ENCODE measurements around the gene NUBPL.

The NUBPL gene

GRCh38 chr14:31672709-31673108 is 111.5 kb downstream of the NUBPL start:
- H3K27me3 ChIP-seq (replicated peaks; ENCODE audit: insufficient read depth, low read length) = no peaks in the 10 kb centered on the region
- H3K79me2 ChIP-seq (ENCODE audit: low read length) = no peaks in the 10 kb centered on the region
- no peaks in the 10 kb centered on the region for H3K36me3 ChIP-seq (replicated peaks; ENCODE audit: insufficient read depth, low read length)
- H3K9me2 ChIP-seq (replicated peaks; ENCODE audit: insufficient read depth, low read length) = no peaks in the 10 kb centered on the region
- H3K4me3 ChIP-seq (ENCODE audit: low read length) = no peak overlapping the region
- H3K27ac ChIP-seq (ENCODE audit: low read length) = no peak overlapping the region
- TF ChIP-seq EZH2 (optimal IDR thresholded peaks at IDR 0.05; ENCODE audit: low read depth, low read length) = no peak
- TF ChIP-seq CTCF (IDR thresholded peaks at IDR 0.05; ENCODE audit: low read length) = no peak
- no peak for TF ChIP-seq EZH2phosphoT487 (IDR thresholded peaks at IDR 0.05; ENCODE audit: low read length)
- H4K20me1 ChIP-seq (ENCODE audit: insufficient read depth, low read length) = no peaks in the 10 kb centered on the region
- DNase-seq = no peak
- no peaks in the 10 kb centered on the region for H3F3A ChIP-seq (ENCODE audit: insufficient read depth, low read length)
- no peak overlapping the region for H3K4me2 ChIP-seq (ENCODE audit: low read depth, low read length)
- no peaks in the 10 kb centered on the region for H3K4me1 ChIP-seq (ENCODE audit: low read length)
- H3K9ac ChIP-seq (ENCODE audit: low read length) = no peak overlapping the region
- H3K9me3 ChIP-seq (replicated peaks; ENCODE audit: insufficient read depth, low read length) = no peaks in the 10 kb centered on the region
- no peak overlapping the region for H2AFZ ChIP-seq (ENCODE audit: low read length)

DNA sequence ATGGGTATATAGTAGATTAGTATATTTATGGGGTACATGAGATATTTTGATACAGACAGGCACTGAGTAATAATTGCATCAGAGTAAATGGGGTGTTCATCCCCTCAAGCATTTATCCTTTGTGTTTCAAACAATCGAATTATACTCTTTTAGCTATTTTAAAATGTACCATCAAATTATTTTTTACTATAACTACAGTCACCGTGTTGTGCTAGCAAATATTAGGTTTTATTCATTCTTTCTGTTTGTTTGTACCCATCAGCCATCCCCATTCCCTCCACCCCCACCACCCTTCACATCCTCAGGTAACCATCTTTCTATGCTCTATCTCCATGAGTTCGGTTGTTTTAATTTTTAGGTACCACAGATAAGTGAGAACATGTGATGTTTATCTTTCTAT is 115.8 kb downstream of the NUBPL start:
- Histone ChIP-seq H4K20me1 (ENCODE audit: insufficient read depth, low read length) (no peaks in the 10 kb centered on the region), H3K9me3 (replicated peaks; ENCODE audit: insufficient read depth, low read length) (no peaks in the 10 kb centered on the region), H3F3A (ENCODE audit: insufficient read depth, low read length) (no peaks in the 10 kb centered on the region), H3K4me2 (ENCODE audit: low read depth, low read length) (no peak overlapping the region), H3K4me3 (ENCODE audit: low read length) (no peak overlapping the region), H3K9ac (ENCODE audit: low read length) (no peak overlapping the region), H3K36me3 (replicated peaks; ENCODE audit: insufficient read depth, low read length) (no peaks in the 10 kb centered on the region), H3K27me3 (replicated peaks; ENCODE audit: insufficient read depth, low read length) (no peaks in the 10 kb centered on the region), H2AFZ (ENCODE audit: low read length) (no peak overlapping the region), H3K79me2 (ENCODE audit: low read length) (no peaks in the 10 kb centered on the region), H3K9me2 (replicated peaks; ENCODE audit: insufficient read depth, low read length) (no peaks in the 10 kb centered on the region), H3K27ac (ENCODE audit: low read length) (no peak overlapping the region), H3K4me1 (ENCODE audit: low read length) (no peaks in the 10 kb centered on the region)
- DNase-seq = no peak
- TF ChIP-seq EZH2 (optimal IDR thresholded peaks at IDR 0.05; ENCODE audit: low read depth, low read length) (no peak), CTCF (IDR thresholded peaks at IDR 0.05; ENCODE audit: low read length) (no peak), EZH2phosphoT487 (IDR thresholded peaks at IDR 0.05; ENCODE audit: low read length) (no peak)

DNA sequence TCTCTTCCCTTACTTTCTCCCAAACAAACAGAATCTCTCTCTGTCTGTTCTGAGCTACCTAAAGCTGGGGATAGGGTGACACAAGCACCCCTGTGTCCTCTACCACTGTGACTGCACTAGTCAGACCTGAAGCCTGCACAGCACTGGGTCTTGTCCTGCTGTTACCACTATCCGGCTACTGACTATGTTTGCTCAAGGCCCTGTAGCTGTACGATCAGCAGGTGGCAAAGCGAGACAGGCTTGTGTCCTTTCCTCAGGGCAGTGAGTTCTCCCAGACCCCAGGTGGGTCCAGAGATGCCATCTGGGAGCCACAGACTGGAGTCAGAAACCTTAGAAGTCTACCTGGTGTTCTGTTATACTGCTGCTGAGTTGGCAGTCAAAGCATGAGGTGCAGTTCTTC is 116.4 kb downstream of the NUBPL start:
- no peaks in the 10 kb centered on the region for H3K4me1 ChIP-seq (ENCODE audit: low read length)
- no peaks in the 10 kb centered on the region for H3K27me3 ChIP-seq (replicated peaks; ENCODE audit: insufficient read depth, low read length)
- H3K4me3 ChIP-seq (ENCODE audit: low read length) = no peak overlapping the region
- DNase-seq = no peak
- no peaks in the 10 kb centered on the region for H3K9me2 ChIP-seq (replicated peaks; ENCODE audit: insufficient read depth, low read length)
- no peak overlapping the region for H3K4me2 ChIP-seq (ENCODE audit: low read depth, low read length)
- no peak for TF ChIP-seq CTCF (IDR thresholded peaks at IDR 0.05; ENCODE audit: low read length)
- no peak for TF ChIP-seq EZH2phosphoT487 (IDR thresholded peaks at IDR 0.05; ENCODE audit: low read length)
- TF ChIP-seq EZH2 (optimal IDR thresholded peaks at IDR 0.05; ENCODE audit: low read depth, low read length) = no peak
- H3F3A ChIP-seq (ENCODE audit: insufficient read depth, low read length) = no peaks in the 10 kb centered on the region
- no peaks in the 10 kb centered on the region for H4K20me1 ChIP-seq (ENCODE audit: insufficient read depth, low read length)
- no peaks in the 10 kb centered on the region for H3K79me2 ChIP-seq (ENCODE audit: low read length)
- no peaks in the 10 kb centered on the region for H3K9me3 ChIP-seq (replicated peaks; ENCODE audit: insufficient read depth, low read length)
- H2AFZ ChIP-seq (ENCODE audit: low read length) = no peak overlapping the region
- H3K9ac ChIP-seq (ENCODE audit: low read length) = no peak overlapping the region
- no peak overlapping the region for H3K27ac ChIP-seq (ENCODE audit: low read length)
- H3K36me3 ChIP-seq (replicated peaks; ENCODE audit: insufficient read depth, low read length) = no peaks in the 10 kb centered on the region

Measured in MM.1S (cell line).